GM10266 (cell line): ENCODE data around the gene CHD9.
A peak's percentile ranks its signal among the peaks of the same experiment; 100 is the strongest.

Source experiments
- DNase-seq: peaks from one replicate; pipeline ENCODE4 v3.0.0; 2012; ENCODE audit errors: extremely low spot score
- TF ChIP-seq, protein P1 (sequence below): IDR thresholded peaks from 2 replicates; pipeline ENCODE4 v1.5.1; 2012; ENCODE audit warnings: mild to moderate bottlenecking, low read depth; ENCODE audit not compliant: control insufficient read depth, insufficient read depth; ENCODE audit errors: missing control alignments

Gene CHD9, protein sequence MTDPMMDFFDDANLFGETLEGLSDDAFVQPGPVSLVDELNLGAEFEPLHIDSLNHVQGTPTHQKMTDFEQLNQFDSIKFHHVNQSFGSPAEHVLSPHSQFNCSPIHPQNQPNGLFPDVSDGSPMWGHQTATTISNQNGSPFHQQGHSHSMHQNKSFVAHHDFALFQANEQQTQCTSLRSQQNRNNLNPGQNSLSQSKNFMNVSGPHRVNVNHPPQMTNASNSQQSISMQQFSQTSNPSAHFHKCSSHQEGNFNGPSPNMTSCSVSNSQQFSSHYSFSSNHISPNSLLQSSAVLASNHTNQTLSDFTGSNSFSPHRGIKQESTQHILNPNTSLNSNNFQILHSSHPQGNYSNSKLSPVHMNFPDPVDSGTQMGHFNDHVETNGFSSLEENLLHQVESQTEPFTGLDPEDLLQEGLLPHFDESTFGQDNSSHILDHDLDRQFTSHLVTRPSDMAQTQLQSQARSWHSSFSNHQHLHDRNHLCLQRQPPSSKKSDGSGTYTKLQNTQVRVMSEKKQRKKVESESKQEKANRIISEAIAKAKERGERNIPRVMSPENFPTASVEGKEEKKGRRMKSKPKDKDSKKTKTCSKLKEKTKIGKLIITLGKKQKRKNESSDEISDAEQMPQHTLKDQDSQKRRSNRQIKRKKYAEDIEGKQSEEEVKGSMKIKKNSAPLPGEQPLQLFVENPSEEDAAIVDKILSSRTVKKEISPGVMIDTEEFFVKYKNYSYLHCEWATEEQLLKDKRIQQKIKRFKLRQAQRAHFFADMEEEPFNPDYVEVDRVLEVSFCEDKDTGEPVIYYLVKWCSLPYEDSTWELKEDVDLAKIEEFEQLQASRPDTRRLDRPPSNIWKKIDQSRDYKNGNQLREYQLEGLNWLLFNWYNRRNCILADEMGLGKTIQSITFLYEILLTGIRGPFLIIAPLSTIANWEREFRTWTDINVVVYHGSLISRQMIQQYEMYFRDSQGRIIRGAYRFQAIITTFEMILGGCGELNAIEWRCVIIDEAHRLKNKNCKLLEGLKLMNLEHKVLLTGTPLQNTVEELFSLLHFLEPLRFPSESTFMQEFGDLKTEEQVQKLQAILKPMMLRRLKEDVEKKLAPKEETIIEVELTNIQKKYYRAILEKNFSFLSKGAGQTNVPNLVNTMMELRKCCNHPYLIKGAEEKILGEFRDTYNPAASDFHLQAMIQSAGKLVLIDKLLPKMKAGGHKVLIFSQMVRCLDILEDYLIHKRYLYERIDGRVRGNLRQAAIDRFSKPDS (N-terminal part only)

DNA sequence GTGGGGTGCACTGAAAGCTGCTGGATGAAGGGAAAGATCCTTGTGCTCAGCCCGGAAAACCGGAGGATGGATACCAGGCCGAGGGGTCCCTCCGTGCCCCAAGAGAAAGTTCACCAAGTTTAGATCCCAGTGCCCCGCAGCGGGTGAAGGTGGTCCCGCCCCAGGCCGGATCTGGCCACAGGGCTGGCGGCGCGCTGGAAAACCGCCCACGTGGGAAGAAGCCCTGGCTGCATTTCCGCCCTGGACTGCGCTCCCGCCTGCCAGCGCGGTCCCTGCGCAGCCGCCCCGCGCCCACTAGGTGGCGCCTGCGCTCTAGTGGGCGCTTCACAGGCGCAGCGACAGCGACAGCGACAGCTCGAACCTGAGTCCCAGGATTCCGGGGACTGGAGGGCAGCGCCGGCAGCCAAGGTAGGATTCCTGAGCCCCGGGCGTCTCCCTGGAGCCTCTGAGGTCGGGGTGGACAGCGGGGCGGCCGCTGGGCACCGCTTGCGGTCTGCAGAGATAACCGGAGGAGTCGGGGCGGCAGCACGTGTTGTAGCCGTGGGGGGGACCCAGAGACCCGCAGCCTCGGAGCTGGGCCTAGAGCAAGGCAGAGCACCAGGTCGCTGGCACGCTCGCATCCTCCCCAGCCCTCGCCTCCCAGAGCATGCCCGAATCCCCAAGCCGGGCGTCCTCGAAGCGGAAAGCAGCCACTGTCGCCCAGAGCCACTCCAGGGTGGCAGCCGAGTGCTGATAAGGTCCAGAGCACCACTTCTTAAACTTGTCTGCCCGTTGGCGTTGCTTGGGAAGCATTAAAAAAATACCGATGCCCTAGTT is at the start of gene CHD9:
Gene CHD9 (plus strand): TSS at position 322 of the 816 bp plus-strand sequence. CDS start 101,099 bp downstream, outside the sequence.
- peak; percentile 81 for DNase-seq

DNA sequence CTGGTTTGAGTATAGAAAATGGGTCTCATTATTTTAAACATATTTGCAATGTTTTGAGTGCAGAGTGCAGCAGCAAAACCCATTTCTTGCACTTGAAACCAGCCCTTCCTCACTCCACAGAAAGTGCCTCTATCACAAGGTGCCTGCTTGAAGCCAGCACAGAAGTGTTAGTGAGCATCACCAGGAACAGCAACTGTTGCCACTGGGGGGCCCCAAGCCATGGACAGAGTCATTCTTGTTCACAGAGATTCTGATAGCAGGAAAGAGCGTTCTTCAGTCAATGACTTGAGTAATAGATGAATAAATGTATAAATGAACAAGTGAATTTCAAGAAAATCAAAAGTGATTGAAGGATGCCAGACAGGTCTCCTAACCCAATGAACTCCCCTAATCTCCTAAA is 47.7 kb upstream of the CHD9 start:
- DNase-seq = no peak
- TF ChIP-seq, protein P1, sequence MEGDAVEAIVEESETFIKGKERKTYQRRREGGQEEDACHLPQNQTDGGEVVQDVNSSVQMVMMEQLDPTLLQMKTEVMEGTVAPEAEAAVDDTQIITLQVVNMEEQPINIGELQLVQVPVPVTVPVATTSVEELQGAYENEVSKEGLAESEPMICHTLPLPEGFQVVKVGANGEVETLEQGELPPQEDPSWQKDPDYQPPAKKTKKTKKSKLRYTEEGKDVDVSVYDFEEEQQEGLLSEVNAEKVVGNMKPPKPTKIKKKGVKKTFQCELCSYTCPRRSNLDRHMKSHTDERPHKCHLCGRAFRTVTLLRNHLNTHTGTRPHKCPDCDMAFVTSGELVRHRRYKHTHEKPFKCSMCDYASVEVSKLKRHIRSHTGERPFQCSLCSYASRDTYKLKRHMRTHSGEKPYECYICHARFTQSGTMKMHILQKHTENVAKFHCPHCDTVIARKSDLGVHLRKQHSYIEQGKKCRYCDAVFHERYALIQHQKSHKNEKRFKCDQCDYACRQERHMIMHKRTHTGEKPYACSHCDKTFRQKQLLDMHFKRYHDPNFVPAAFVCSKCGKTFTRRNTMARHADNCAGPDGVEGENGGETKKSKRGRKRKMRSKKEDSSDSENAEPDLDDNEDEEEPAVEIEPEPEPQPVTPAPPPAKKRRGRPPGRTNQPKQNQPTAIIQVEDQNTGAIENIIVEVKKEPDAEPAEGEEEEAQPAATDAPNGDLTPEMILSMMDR = no peak

More for the DNA sequence above, at the start of gene CHD9:
- TF ChIP-seq, protein P1 = peak; percentile 100

- TF ChIP-seq, protein P1 = no peak
- DNase-seq = no peak
Measured at GRCh38 chr16:53014287-53014686, 40.5 kb upstream of the CHD9 start.

DNA sequence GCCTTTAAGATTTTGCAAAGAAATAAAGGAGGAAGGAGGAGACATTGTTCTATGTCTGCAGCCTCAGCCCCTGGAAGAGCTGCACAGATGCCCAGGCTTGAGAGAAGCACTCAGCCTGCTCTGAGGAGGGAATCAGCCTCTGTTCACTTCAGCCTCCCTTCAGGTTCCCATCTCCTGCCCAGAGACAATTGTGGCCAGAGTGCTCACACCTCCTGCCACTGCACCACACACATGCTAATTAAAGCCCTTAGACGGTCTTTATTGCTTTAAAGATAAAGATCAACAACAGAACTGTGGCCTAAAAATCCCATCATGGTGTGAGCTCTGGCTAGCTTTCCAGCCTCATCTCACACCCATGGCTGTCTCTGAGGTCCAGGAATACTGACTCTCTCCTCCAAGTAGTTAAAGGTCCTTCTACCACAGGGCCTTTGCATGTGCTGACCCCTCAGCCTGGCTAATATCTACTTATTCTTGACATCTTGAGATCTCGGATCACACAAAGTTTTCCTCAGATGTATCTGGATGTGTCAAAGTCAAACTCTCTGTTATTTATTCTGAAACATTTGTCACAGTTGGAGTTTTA is 35.9 kb upstream of the CHD9 start:
- DNase-seq = no peak

GRCh38 chr16:53022374-53022773 is 32.4 kb upstream of the CHD9 start:
- peak; percentile 40 for DNase-seq
- TF ChIP-seq, protein P1 = peak; percentile 57

More for the DNA sequence above, 35.9 kb upstream of the CHD9 start:
- TF ChIP-seq, protein P1 = no peak

GRCh38 chr16:53024045-53024444 is 30.7 kb upstream of the CHD9 start:
- DNase-seq = no peak

More at GRCh38 chr16:53024045-53024444, 30.7 kb upstream of the CHD9 start:
- TF ChIP-seq, protein P1 = no peak
